Esophagus squamous epithelium (tissue), 4 donors: ENCODE data around the gene RIC8B.

Experiments used
- POLR2A ChIP-seq, 4 donors: fragments of 450-650 bp; IDR thresholded peaks; one replicate each; pipeline ENCODE4 v1.6.1; 2017; ENCODE audit warnings: antibody characterized with exemption in 4 of 4, mild to moderate bottlenecking in 4 of 4, moderate library complexity in 3 of 4
- TF ChIP-seq, protein P1 (sequence below), 6 experiments: fragments of 450-650 bp in 4 of 6; fragments of 200-600 bp in 2 of 6; sonication (generic) in 2 of 6; IDR thresholded peaks; one replicate each; pipeline ENCODE4 v1.5.1; 2016 to 2019; ENCODE audit warnings: antibody characterized with exemption in 6 of 6, mild to moderate bottlenecking in 4 of 6, moderate library complexity in 4 of 6

DNA sequence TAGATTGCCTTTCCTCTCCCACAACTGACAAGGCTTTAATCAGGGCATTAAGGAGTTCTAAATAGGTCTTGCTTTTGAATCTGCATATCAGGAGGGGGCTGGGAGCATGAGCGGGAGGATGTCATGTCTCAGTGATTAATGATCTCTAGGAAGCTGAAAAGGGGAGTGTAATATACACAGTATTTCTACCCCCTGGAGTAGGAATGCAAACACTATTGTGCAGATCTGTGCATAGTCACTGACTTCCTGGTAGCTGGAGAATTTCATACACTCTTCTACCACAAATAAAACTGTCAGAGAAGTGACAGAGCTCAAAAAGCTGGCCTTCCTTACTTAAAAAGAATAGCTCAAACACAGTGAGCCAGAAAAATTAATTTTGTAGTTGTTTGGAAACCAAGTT, 65.8 kb downstream of the RIC8B start:
- TF ChIP-seq POLR2A (IDR thresholded peaks at IDR 0.05): no peak
- TF ChIP-seq, protein P1, sequence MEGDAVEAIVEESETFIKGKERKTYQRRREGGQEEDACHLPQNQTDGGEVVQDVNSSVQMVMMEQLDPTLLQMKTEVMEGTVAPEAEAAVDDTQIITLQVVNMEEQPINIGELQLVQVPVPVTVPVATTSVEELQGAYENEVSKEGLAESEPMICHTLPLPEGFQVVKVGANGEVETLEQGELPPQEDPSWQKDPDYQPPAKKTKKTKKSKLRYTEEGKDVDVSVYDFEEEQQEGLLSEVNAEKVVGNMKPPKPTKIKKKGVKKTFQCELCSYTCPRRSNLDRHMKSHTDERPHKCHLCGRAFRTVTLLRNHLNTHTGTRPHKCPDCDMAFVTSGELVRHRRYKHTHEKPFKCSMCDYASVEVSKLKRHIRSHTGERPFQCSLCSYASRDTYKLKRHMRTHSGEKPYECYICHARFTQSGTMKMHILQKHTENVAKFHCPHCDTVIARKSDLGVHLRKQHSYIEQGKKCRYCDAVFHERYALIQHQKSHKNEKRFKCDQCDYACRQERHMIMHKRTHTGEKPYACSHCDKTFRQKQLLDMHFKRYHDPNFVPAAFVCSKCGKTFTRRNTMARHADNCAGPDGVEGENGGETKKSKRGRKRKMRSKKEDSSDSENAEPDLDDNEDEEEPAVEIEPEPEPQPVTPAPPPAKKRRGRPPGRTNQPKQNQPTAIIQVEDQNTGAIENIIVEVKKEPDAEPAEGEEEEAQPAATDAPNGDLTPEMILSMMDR (IDR thresholded peaks at IDR 0.05): no peak
